Lower leg skin (tissue), 4 donors: ENCODE results near the gene COPB1. TPM values are rescaled to one million over a fixed set of nuclear protein-coding genes. Genes with fewer than 3 reads are reported as not detected.
"Not testable (repeated sequence)": the region's sequence is repeated elsewhere in the genome, so short reads cannot be mapped to it uniquely, and the experiment has no call there.

ENCODE experiments used
- DNase-seq, 2 donors: peaks; one replicate each; pipeline ENCODE4 v3.0.0-alpha.2; 2019; ENCODE audit warnings: low spot score in 2 of 2
- H3K4me3 ChIP-seq: fragments of 200-600 bp; sonication (generic); 2 replicates; pipeline ENCODE4 v1.5.1; 2017; ENCODE audit warnings: mild to moderate bottlenecking, low read depth; ENCODE audit not compliant: poor library complexity, severe bottlenecking
- CTCF ChIP-seq, 3 donors: fragments of 450-650 bp; IDR thresholded peaks; one replicate each; pipeline ENCODE4 v1.5.1; 2016; ENCODE audit warnings: antibody characterized with exemption in 3 of 3, mild to moderate bottlenecking in 3 of 3, moderate library complexity in 2 of 3
- POLR2A ChIP-seq, 2 donors: fragments of 450-650 bp; IDR thresholded peaks; one replicate each; pipeline ENCODE4 v1.6.1; 2016 to 2017; ENCODE audit warnings: antibody characterized with exemption in 2 of 2, mild to moderate bottlenecking in 1 of 2, moderate library complexity in 1 of 2
- WGBS, 2 donors: methylation state at CpG; one replicate each; pipeline ENCODE4 v1.1.5; 2018; 5-methylcytosine and 5-hydroxymethylcytosine counted together
- intact Hi-C: fragments of 100-400 bp; cut with DNase I; formaldehyde crosslinking; loops from one replicate; pipeline ENCODE4 v1.15.0; 2023; ENCODE audit warnings: low total_unique reads
- total RNA-seq, 4 donors: library from RNA; depleted of rRNA; stranded (reverse); fragments of >200 nt; gene quantifications; one replicate each; pipeline ENCODE4 v1.1.0, GENCODE V29; 2016

COPB1 gene
- total RNA-seq, 4 donors from 2014 or later = 59.8 to 74.8 (median 65.0) TPM

- no peak for DNase-seq
- intact Hi-C loops = no loop called here
- WGBS, 2 donors = 7 to 8% methylated on average over 5 of the region's 5 CpGs
These were observed 37.6 kb upstream of the COPB1 start for GRCh38 chr11:14537134-14537599.

GRCh38 chr11:14535166-14535565, 35.6 kb upstream of the COPB1 start:
- intact Hi-C loops, DNase-seq, H3K4me3 ChIP-seq: not testable (repeated sequence)
- WGBS, 2 donors = 73 to 77% methylated on average over 4 of the region's 4 CpGs

More at GRCh38 chr11:14537134-14537599, 37.6 kb upstream of the COPB1 start:
- H3K4me3 ChIP-seq = no peak overlapping the region
- TF ChIP-seq CTCF (IDR thresholded peaks at IDR 0.05) (no peak), POLR2A (IDR thresholded peaks at IDR 0.05) (no peak)

- intact Hi-C loops = no loop called here
These were observed 30.3 kb upstream of the COPB1 start for GRCh38 chr11:14529951-14530350.

GRCh38 chr11:14529321-14529720, 29.7 kb upstream of the COPB1 start:
- intact Hi-C loops = no loop called here
- 81 to 85% methylated on average over 3 of the region's 3 CpGs for WGBS, 2 donors

More at GRCh38 chr11:14529951-14530350, 30.3 kb upstream of the COPB1 start:
- no peak overlapping the region for H3K4me3 ChIP-seq
- TF ChIP-seq POLR2A (IDR thresholded peaks at IDR 0.05) (no peak), CTCF (IDR thresholded peaks at IDR 0.05) (no peak)
- DNase-seq = no peak
- 91 to 92% methylated on average over 2 of the region's 2 CpGs for WGBS, 2 donors

GRCh38 chr11:14522801-14523200, 23.2 kb upstream of the COPB1 start:
- DNase-seq = no peak
- intact Hi-C loops = no loop called here
- WGBS, 2 donors = 100% methylated on average over 1 of the region's 1 CpG
- no peak overlapping the region for H3K4me3 ChIP-seq
- no peak for TF ChIP-seq POLR2A (IDR thresholded peaks at IDR 0.05)
- TF ChIP-seq CTCF (IDR thresholded peaks at IDR 0.05) = no peak

More at GRCh38 chr11:14529321-14529720, 29.7 kb upstream of the COPB1 start:
- DNase-seq = no peak
- TF ChIP-seq POLR2A (IDR thresholded peaks at IDR 0.05) (no peak), CTCF (IDR thresholded peaks at IDR 0.05) (no peak)
- H3K4me3 ChIP-seq = no peak overlapping the region

GRCh38 chr11:14522245-14522644, 22.6 kb upstream of the COPB1 start:
- DNase-seq = no peak
- no peak overlapping the region for H3K4me3 ChIP-seq
- intact Hi-C loops = no loop called here
- WGBS, 2 donors = 95 to 98% methylated on average over 1 of the region's 1 CpG
- TF ChIP-seq POLR2A (IDR thresholded peaks at IDR 0.05) (no peak), CTCF (IDR thresholded peaks at IDR 0.05) (no peak)
